Activated CD4-positive, alpha-beta T cell treated with anti-CD3 and anti-CD28 coated beads, Interleukin-2, amount 50 U/mL, for 1 hour (primary cell): ENCODE data around the gene ZNF358.
A peak's percentile ranks its signal among the peaks of the same experiment; 100 is the strongest.

ENCODE experiments used
- DNase-seq: peaks from one replicate; pipeline ENCODE4 v3.0.0-alpha.2; 2020

Gene ZNF358

DNA sequence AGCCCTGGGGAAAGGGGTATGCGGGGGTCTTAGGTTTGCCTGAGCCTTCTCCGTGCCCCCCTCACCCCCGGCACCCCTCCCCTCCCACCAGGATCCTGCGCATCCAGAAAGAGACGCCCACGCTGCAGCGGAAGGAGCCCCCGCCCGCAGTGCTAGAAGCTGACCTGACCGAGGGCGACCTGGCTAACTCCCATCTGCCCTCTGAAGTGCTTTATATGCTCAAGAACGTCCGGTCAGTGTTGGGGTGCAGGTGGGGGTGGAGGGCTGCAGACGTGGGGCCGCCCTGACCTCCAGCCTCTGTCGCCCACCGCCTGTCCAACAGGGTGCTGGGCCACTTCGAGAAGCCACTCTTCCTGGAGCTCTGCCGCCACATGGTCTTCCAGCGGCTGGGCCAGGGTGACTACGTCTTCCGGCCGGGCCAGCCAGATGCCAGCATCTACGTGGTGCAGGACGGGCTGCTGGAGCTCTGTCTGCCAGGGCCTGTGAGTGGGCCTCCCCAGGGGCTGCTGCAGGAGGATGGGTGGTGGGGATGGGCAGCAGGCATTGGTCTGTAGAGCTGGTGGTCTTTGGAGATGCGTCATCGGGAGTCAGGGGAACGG lies 24.0 kb downstream of the ZNF358 start:
- no peak for DNase-seq

DNA sequence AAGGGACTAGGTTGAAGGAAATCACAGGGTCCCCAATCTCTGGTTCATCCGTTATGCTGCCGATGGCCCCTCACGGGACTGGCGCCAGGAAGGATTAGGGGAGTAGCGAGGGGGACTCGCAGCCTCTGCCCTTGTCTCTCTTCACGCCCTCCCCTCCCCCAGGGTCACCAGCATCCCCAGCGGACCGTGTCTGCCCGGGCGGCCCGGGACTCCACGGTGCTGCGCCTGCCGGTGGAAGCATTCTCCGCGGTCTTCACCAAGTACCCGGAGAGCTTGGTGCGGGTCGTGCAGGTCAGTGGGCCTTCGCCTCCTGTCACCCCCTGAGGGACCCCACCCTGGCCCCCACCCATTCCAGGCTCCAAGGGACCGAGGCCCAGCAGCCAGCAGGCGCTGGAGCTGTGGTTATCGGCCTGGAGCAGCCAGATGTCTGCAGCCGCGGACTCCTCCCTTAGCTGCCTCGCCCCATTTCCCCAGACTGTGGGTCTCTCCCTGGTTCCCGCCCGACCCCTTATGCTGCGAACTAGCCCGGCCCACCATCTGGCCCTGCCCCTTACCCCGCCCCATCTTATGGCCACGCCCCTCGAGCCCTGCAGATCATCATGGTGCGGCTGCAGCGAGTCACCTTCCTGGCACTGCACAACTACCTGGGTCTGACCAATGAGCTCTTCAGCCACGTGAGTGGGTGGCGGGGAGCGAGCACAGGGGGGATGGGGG lies 25.0 kb downstream of the ZNF358 start:
- no peak for DNase-seq

DNA sequence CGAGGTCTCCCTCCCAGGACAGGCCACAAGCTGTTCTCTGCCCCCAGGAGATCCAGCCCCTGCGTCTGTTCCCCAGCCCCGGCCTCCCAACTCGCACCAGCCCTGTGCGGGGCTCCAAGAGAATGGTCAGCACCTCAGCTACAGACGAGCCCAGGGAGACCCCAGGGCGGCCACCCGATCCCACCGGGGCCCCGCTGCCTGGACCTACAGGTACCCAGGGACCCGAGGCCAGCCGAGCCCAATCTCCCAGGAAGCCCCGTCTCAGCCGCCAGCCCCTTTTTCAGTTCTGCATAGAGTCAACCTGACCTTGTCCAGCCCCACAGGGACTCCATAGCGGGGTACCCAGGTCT lies 25.5 kb downstream of the ZNF358 start:
- DNase-seq = no peak

DNA sequence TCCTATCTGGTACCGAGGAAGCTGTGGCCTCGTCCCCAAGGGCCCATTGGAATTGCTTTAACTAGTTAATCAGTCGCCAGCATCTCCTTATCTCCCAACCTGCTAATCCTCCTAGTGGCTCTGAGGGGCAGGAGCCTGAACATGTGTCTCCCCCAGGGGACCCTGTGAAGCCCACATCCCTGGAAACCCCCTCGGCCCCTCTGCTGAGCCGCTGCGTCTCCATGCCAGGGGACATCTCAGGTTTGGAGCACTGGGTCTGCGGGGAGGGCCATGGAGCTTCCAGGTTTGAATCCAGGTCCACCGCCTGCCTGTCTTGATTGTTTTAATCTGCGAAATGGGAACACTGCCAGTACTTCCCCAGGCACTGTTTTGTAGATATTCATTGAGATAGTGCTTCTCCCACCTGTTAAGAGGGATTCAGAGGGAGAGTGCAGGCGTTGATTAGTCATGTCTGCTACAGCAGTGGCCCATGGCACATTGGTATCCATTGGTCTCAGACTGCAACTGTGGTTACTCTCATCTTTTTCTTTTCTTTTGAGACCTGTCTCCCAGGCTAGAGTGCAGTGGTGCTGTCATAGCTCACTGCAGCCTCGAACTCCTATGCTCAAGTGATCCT lies 26.0 kb downstream of the ZNF358 start:
- DNase-seq = no peak

DNA sequence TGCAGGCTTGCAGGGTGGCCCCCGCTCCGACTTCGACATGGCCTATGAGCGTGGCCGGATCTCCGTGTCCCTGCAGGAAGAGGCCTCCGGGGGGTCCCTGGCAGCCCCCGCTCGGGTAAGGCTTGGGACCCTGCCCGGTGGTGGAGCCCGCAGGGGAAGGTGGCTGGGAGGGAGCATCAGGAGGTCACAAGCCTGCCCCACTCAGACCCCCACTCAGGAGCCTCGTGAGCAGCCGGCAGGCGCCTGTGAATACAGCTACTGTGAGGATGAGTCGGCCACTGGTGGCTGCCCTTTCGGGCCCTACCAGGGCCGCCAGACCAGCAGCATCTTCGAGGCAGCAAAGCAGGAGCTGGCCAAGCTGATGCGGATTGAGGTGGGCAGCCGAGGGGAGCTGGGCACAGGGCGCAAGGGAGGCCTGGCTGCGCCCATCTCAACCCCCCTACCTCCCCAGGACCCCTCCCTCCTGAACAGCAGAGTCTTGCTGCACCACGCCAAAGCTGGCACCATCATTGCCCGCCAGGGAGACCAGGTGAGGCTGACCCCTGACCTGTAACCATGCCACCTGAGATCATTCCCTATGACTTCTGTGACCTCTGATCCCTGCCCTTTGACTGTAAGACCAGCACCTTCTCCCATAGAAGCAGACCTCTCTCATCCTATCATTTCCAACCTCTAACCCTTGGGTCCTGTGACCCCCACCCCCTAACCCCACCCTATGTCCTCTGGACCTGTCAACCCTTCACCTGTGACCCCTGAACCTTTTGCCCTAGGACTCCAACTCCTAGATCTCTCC lies 26.8 kb downstream of the ZNF358 start:
- DNase-seq = no peak

DNA sequence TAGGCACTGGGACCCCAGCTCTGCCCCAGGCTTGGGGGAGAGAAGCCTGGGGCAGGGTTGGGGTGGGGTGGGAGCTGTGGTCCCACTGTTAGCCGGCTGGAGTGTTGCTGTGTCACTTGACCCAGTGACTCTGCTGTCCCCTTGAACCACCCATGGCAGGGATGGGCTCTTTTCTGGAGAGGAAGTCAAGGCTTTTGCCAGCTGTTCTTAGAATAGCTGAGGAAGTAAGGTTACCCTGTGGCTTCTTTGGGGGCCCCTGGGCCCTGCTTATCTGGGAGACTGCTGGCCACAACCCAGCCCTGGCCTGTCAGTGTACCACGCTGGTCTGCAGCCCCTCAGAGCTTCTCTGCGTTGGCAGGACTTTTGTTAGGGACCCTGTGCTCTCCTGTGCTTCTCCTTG lies 28.7 kb downstream of the ZNF358 start:
- DNase-seq = no peak

DNA sequence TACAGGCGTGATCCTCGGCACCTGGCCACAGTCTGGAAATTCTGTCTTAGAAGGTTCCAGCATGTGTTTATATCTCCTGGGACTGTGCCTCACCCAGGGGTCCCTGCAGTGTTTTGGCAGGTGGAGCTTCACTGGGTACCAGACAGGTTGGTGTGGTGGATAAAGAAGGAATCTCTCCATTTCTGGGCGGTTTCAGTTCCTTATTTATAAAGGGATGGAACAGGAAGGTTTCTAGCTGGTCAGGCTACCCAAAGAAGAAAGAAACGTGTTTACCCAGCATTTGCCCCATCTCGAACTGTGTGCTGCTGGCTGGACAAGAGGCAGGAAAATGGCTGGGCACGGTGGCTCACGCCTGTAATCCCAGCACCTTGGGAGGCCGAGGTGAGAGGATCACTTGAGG lies 29.4 kb downstream of the ZNF358 start:
- DNase-seq = no peak

DNA sequence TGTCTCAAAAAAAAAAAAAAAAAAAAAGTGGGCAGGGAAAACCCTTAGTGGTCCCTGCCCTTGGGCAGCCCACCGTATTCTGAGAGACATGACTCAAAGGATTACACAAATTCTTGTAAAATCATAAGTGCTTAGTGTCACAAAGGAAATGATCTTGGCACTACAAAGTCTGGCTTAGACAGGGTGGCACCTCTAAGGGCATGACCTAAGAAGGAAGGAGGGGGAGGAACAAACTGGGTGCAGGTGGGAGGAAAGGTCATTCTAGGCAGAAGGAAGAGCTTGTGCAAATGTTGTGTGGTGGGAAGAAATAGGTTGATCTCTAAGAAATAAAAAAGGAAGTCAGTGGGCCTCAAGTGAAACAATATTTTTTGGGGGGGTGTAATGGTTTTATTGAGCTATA lies 30.0 kb downstream of the ZNF358 start:
- DNase-seq = no peak

DNA sequence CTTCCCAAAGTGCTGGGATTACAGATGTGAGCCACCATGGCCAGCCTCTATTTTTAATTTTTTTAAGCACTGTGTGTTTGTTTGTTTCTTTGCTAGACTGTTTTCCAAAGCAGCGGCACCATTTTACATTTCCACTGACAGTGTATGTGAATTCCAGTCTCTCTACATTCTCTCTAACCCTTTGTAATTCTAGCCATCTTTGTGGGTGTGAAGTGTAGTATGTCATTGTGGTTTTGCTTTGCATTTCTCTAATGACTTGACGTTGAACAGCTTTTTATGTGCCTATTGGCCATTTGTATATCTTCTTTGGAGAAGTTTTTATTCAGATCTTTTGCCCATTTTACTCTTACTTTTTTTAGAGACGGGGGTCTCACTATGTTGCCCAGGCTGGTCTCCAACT lies 31.3 kb downstream of the ZNF358 start:
- no peak for DNase-seq

DNA sequence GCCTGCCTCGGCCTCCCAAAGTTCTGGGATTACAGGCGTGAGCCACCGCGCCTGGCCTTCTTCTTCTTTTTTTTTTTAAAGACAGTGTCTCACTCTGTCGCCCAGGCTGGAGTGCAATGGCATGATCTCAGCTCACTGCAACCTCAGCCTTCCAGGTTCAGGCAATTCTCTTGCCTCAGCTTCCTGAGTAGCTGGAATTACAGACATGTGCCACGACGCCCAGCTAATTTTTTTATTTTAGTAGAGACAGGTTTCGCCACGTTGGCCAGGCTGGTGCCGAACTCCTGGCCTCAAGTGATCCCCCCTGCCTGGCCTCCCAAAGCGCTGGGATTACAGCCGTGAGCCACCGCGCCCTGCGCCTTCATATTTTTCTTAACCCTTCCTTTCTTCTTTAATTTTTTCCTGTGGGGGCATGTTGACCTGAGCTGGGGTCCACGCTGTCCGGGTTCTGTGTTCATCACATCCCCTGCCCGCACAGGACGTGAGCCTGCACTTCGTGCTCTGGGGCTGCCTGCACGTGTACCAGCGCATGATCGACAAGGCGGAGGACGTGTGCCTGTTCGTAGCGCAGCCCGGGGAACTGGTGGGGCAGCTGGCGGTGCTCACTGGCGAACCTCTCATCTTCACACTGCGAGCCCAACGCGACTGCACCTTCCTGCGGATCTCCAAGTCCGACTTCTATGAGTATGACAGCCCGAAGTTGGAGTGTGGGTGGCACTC lies 33.7 kb downstream of the ZNF358 start:
- DNase-seq = no peak

DNA sequence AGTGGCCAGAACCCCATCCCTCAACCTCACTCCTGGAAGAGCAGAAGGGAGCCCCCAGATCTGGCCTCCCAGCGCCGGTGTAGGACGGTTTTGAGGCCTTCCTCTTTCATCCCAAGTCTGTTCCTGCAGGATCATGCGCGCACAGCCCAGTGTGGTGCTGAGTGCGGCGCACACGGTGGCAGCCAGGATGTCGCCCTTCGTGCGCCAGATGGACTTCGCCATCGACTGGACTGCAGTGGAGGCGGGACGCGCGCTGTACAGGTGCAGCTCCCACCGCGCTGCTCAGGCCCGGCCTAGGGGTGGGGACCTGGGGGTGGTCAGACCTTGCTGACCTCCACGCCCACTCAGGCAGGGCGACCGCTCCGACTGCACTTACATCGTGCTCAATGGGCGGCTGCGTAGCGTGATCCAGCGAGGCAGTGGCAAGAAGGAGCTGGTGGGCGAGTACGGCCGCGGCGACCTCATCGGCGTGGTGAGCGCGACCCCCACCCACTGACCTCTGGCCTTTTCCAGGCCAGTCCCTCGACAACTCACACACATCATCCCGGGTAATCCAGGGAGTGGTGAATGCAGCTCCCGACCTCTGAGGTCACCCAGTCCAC lies 34.4 kb downstream of the ZNF358 start:
- no peak for DNase-seq

DNA sequence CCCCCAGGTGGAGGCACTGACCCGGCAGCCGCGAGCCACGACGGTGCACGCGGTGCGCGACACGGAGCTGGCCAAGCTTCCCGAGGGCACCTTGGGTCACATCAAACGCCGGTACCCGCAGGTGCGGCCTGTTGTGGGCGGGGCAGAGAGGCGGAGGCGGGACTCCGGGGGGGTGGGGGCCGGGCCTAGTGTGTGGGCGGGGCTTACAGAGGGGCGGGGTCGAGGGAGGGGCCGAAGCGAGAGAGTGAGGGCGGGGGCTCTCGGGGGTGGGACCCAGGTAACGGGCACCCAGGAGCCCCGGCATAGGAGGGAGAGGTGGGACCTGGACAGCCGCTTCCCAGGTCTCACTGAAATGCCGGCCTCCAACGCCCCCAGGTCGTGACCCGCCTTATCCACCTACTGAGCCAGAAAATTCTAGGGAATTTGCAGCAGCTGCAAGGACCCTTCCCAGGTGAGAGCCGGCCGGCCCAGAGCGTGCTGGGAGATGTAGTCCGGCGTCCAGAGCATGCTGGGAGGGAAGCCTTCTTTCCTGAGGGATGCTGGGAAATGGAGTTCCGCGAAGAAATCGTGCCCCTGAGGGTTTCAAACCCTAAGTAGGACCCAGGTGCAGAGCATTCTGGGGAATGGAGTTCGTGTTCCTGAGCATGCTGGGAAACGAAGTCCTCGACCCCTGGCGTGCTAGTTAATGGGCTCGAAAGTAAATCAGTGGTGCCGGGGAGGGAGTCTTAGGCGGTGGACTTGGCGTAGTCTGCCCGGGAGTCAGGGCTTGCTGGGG lies 35.3 kb downstream of the ZNF358 start:
- peak; percentile 12 for DNase-seq

DNA sequence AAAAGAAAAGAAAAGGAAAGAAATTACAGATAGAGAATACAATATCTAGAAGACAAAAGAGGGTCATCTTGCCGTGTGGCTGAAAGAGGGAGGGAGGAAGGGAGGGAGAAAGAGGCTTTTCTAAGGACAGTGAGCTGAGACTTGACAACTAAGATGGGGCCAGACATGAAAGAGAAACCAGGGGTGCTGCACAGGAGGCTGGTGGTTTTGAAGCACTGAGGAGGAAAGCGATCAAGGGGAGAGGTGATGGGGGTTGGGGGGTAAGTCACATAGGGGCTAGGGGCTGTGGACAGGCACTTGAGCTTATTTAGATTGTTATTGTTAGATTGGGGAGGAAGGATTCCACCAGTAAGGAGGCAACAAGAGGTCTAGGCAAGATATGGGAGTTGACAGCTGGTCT lies 36.9 kb downstream of the ZNF358 start:
- no peak for DNase-seq

DNA sequence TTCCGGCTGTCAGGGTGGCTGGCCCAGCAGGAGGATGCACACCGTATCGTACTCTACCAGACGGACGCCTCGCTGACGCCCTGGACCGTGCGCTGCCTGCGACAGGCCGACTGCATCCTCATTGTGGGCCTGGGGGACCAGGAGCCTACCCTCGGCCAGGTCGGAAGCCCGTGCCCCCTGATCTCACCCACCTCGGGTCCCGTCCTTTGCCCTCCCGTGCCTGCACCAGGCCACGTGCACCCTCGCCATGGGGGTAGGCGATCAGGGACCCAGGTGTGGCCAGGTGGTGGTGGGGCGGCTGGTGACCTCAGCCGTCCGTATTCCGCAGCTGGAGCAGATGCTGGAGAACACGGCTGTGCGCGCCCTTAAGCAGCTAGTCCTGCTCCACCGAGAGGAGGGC lies 38.7 kb downstream of the ZNF358 start:
- DNase-seq = no peak

DNA sequence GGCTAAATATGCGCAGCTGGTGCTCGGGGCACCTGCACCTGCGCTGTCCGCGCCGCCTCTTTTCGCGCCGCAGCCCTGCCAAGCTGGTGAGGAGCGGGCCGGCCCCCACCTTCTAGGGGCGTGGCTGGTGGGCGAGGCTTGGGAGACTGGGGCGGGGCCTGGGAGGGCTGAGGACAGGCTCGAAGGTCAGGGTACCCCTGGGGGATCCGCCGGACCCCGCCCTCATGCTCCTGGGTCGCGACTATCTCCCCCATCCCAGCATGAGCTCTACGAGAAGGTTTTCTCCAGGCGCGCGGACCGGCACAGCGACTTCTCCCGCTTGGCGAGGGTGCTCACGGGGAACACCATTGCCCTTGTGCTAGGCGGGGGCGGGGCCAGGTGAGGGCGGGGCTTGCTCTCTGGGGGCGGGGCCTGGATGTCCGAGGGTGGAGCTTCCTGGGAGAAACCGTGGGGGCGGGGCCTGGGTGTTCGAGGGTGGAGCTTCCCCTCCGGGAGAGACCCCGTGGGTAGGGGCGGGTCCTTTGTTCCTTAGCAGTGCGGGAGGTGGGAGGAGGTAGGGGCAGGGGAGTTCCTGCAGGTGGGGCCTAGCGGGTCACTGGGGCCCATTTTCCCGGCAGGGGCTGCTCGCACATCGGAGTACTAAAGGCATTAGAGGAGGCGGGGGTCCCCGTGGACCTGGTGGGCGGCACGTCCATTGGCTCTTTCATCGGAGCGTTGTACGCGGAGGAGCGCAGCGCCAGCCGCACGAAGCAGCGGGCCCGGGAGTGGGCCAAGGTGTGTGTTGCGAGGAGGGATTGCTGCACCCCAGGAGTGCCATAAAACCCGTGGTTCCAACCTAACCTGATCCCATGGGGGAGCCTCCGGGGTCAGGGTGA lies 39.3 kb downstream of the ZNF358 start:
- no peak for DNase-seq

DNA sequence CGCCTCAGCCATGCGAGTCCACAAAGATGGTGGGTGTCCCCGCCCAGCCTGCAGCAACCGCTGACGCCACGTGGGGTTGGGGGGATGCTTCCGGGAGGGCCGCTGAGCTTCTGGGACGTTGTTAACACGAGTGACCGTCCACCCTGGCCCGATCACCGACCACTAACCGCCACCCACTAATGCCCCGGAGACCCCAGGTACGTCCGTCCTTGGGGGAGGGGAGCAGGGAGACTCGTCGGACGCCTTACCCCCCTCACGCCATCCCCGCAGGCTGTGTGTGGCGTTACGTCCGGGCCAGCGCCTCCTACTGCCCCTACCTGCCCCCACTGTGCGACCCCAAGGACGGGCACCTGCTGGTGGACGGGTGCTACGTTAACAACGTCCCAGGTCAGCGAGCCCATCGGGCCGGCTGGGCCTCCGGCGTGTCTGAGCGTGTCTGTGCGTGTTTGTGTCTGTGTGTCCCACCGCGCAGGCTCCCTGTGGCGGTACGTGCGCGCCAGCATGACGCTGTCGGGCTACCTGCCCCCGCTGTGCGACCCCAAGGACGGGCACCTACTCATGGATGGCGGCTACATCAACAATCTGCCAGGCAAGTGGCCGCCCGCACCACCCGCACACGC lies 40.9 kb downstream of the ZNF358 start:
- DNase-seq = no peak

DNA sequence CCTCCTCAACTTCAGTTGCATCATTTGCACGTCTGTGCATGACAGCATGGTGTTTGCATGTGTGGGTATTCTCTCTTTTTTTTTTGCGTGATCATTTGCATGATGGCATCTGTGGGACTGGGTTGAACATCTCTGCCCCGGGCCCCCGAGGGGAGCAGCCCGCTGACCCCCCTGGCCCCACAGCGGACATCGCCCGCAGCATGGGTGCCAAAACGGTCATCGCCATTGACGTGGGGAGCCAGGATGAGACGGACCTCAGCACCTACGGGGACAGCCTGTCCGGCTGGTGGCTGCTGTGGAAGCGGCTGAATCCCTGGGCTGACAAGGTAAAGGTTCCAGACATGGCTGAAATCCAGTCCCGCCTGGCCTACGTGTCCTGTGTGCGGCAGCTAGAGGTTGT lies 42.8 kb downstream of the ZNF358 start:
- DNase-seq = no peak

DNA sequence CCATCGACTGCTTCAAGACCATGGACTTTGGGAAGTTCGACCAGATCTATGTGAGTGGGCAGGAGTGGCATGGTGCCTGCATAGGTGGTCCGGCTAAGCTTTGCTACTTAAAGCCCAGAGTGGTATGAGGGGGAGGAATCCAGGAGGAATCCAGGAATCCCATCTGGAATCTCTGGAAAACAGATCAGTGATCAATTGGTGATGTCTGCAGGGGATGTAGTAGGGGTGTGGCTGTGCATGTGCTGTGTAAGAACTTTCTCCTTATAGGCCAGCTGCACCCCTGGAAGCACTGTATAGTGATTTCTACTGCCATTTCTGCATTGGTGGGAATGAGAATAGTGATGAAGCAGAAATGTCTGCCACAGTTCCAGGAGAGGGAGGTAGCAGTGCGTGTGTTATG lies 43.2 kb downstream of the ZNF358 start:
- DNase-seq = no peak

DNA sequence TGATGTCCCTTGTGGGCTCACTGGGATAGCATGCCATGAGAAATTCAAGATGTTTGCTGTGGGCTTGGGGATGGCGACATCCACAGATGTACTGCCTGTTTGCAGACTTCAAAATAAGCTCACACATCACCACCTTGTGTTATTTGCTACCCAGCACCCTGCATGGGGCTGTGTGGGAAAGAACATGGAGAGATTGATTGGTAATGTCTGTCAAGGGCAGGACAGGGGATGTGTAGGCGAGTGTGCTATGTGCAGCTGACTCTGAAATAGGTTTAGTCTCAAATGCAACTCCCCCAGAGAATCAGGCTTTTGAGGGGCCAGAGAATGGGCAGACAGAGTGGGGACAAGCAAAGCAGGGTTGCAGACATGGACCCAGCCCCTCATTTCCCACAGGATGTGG lies 44.4 kb downstream of the ZNF358 start:
- no peak for DNase-seq

DNA sequence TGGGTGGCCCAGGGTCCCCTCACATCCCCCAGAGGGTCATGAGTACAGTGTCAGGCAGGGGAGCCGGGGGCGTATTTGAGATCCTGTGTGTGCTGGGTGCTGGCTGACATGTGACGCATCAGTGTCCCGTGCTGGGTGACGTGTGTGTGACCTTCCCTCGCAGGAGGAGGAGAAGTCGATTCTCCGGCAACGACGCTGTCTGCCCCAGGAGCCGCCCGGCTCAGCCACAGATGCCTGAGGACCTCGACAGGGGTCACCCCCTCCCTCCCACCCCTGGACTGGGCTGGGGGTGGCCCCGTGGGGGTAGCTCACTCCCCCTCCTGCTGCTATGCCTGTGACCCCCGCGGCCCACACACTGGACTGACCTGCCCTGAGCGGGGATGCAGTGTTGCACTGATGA lies 45.4 kb downstream of the ZNF358 start:
- no peak for DNase-seq
